GM21423 (cell line): ENCODE results near the gene SCARB1.

Experiments
- ATAC-seq: cut with Tn5 transposase; IDR thresholded peaks from one replicate; pipeline ENCODE4 v1.9.1; 2021; ENCODE audit warnings: mild to moderate bottlenecking, moderate library complexity; ENCODE audit not compliant: unreplicated experiment

SCARB1 gene

GRCh38 chr12:124804011-124804621, 59.5 kb downstream of the SCARB1 start:
- no peak for ATAC-seq

DNA sequence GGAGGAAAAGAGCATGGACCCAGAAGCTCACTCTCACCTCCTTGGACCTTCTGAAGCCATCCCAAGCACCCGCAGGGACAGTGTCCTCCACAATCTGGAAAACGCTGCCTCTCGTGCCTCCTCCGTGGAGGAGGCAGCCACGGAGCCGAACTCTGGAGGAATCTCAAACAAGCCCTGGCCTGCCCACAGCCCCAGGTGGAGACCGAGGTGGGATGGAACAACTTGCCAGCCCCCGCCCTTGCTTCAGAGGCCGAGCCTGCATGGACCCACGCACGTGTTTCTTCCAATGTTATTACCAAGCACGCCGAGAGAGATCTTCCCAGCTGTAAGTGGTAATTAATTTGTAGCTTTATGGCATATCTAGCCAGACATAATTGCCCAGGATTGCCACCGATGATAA, 61.3 kb downstream of the SCARB1 start:
- no peak for ATAC-seq

GRCh38 chr12:124800506-124800905, 63.2 kb downstream of the SCARB1 start:
- ATAC-seq, result no peak

- no peak for ATAC-seq
These were observed 66.3 kb downstream of the SCARB1 start for GRCh38 chr12:124797321-124797720.

GRCh38 chr12:124796303-124796960, 67.2 kb downstream of the SCARB1 start:
- no peak for ATAC-seq

DNA sequence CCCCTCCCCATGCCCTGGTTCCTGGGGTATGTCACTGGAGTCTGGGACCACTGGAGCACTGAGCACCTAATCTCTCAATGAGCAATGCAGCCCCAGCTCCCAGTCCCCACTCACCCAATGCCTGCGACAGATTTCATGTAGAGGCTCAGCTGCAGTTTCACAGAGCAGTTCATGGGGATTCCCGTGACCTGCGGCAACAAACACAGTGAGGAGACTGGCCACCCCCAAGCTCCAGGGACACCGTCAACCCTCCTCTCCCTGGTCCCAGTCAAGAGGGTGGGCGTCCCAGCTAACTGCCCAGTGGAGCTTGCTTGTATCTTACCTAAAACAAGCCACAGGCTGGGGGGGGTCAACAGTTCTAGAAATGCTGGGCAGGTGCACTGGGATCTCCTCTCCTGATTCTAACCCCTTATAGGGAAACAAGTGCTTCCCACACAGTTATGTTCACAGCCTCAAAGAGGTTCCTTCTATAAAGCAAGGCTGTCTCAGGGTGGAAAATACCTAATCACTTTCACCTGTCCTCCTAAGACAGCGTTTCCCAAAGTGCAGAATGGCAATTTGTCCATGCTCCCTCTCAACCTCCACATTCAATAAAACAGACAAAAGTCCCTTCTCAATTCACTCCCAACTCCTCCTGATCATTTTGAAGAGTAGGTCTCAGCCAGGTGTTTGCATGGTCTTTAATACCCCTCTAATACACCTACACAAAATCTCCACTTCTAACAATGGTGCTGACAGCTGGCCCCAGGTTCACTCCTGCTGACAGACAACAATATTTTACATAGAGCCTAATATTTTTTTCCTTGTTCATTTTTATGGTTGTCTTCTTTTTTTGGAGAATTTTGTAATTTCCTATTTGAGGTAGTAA, 68.3 kb downstream of the SCARB1 start:
- peak; percentile 68 for ATAC-seq

GRCh38 chr12:124792961-124793441, 70.7 kb downstream of the SCARB1 start:
- no peak for ATAC-seq

DNA sequence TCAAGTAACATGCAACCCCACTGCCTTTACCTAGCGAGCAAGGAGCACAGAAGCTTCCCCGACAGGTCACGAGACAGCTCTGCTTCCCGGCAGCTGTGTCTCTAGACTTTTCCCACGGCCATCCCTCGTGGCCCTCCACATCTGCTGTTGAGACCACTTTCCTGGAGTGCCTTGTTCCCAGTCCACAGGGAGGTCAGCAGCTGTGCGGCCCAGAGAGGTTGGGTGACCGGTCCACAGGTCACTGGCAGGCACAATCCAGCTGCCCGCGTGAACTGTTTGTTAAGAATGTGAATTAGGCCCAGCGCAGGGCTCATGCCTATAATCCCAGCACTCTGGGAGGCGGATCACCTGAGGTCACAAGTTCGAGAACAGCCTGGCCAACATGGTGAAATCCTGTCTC, 71.5 kb downstream of the SCARB1 start:
- no peak for ATAC-seq

DNA sequence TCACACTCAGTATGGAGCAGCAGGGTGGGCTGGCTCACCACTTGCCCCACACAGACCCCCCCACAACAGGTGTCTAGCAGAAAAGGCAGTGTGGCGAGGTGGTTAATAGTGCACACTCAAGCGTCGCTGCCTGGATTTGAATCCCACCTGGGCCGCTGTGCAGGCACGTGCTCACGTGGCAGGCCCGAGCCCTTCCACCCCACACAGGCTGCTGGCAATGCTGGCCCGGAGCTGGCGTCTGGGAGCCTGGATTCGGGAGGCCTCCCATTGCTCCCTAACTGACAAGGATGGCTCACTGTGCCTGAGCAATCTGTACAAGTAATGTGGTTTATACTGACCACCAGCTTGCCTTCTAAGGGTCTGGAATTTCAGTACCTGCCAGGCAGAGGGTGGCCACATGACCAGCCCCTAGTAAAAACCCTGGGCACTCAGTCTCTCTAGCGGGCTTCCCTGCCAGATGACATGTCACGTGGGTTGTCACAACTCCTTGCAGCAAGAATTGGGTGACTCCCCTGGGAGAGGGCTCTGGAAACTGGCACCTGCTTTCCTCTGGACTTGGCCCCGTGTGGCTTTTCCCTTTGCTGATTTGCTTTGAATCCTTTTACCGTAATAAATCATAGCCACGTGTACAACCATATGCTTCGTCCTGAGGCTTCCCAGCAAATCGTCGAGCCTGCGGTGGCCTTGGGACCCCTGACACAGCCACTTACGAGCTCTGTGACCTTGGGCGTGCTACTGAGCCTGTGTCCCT, 72.8 kb downstream of the SCARB1 start:
- no peak for ATAC-seq

- no peak for ATAC-seq
These were observed 74.6 kb downstream of the SCARB1 start for GRCh38 chr12:124788936-124789555.

GRCh38 chr12:124786061-124786964, 77.4 kb downstream of the SCARB1 start:
- ATAC-seq, result no peak

GRCh38 chr12:124784871-124785572, 78.6 kb downstream of the SCARB1 start:
- ATAC-seq, result no peak

DNA sequence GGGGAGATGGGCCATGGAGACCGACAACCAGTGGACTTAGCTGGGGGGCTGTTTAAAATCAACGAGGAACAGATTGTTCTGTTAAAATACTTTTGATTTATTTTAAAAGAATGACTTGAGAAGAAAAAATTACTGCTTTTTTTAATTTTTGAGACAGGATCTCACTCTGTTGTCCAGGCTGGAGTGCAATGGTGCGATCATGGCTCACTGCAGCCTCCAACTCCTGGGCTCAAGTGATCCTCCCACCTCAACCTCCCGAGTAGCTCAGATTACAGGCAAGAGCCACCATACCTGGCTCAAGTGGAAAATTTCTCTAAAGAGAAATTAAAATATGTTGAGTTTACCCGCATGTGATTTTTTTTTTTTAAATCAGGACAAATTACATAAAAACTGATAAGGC, 80.6 kb downstream of the SCARB1 start:
- ATAC-seq, result no peak

- ATAC-seq, result no peak
These were observed 81.5 kb downstream of the SCARB1 start for GRCh38 chr12:124782132-124782531.

DNA sequence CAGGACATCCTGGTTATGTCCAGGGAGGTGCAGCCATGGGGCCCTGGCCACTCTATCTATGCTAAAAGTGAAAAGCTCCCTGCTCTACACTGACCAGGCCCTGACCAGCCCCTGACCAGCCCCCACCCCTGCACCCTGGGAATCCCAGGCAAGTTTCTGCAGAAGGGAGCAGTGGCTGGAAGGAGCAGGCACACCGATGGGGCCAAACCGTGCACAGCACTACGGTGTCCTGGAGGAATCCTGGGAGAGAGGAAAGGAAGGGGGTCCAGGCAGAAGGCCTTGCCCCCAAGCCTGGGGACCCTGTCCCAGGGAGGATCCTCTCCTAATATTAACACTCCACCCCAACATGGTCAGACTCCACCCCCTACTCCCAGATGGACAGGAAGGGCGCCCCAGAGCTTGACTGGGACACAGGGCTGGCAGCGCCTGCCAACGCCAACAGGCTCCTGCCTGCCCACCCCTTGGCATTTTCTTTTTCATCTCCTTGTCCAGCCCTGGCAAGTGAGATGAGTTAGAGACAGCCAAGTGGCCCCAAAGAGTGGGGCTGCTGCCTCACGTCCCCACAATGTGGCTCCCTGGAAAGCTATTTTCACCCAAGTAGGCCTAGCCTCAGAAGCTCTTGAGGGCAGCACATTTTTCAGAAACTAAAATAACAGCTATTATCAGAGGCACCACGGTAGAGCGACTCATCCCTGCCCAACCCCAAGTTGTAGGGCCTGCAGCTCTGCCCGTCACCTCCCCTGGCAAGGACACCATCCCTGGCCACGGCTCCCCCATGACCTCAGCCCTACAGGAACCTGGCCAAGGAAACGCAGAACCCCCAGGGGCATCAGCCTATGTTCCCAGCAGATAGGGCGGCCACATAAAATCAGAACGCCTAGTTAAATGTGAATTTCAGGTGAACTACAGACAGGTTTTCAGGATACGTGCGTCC, 82.6 kb downstream of the SCARB1 start:
- no peak for ATAC-seq

- no peak for ATAC-seq
These were observed 83.3 kb downstream of the SCARB1 start for GRCh38 chr12:124780336-124780735.

- peak; percentile 48 for ATAC-seq
These were observed 84.2 kb downstream of the SCARB1 start for GRCh38 chr12:124779161-124780141.
